Liver (tissue), 9 donors: ENCODE results near the gene LRRFIP2. TPM values are rescaled to one million over a fixed set of nuclear protein-coding genes. Genes with fewer than 3 reads are reported as not detected.

Source experiments
- DNase-seq: peaks from one replicate; pipeline ENCODE4 v3.0.0-alpha.2; 2017; ENCODE audit warnings: low spot score
- H3K27ac ChIP-seq, 2 donors: one replicate each; pipeline ENCODE4 v1.7.0; 2013; ENCODE audit warnings: inconsistent platforms in 2 of 2, low read length in 2 of 2, control low read depth in 1 of 2, low read depth in 1 of 2, mild to moderate bottlenecking in 1 of 2
- H3K27me3 ChIP-seq, 4 donors: one replicate each; pipeline versions ENCODE4 v1.6.1 to v1.7.0; 2013; ENCODE audit warnings: low read length in 3 of 4, inconsistent platforms in 1 of 4, mild to moderate bottlenecking in 1 of 4, moderate library complexity in 1 of 4; ENCODE audit not compliant: control insufficient read depth in 4 of 4, insufficient read depth in 4 of 4
- H3K36me3 ChIP-seq, 4 donors: one replicate each; pipeline versions ENCODE4 v1.6.1 to v1.7.0; 2013; ENCODE audit warnings: low read length in 3 of 4, mild to moderate bottlenecking in 3 of 4, low read depth in 1 of 4, moderate library complexity in 1 of 4; ENCODE audit not compliant: control insufficient read depth in 4 of 4, insufficient read depth in 3 of 4
- H3K4me1 ChIP-seq, 4 donors: one replicate each; pipeline versions ENCODE4 v1.6.1 to v1.7.0; 2013; ENCODE audit warnings: low read length in 3 of 4, mild to moderate bottlenecking in 3 of 4, moderate library complexity in 1 of 4; ENCODE audit not compliant: control insufficient read depth in 4 of 4, insufficient read depth in 4 of 4
- H3K4me3 ChIP-seq, 3 donors: one replicate each; pipeline versions ENCODE4 v1.6.1 to v1.7.0; 2013; ENCODE audit warnings: low read length in 3 of 3, control low read depth in 1 of 3, low read depth in 1 of 3, mild to moderate bottlenecking in 1 of 3
- H3K9ac ChIP-seq, 2 donors: one replicate each; pipeline ENCODE4 v1.7.0; 2013; ENCODE audit warnings: low read length in 2 of 2, mild to moderate bottlenecking in 2 of 2, moderate library complexity in 2 of 2, control low read depth in 1 of 2, low read depth in 1 of 2
- H3K9me3 ChIP-seq, 4 donors: one replicate each; pipeline versions ENCODE4 v1.6.1 to v1.7.0; 2013; ENCODE audit warnings: low read length in 3 of 4; ENCODE audit not compliant: control insufficient read depth in 4 of 4
- EGR1 ChIP-seq, 2 donors: IDR thresholded peaks; 2 replicates each; pipeline ENCODE4 v1.6.1; 2016 to 2018; ENCODE audit warnings: antibody characterized with exemption in 2 of 2, low read depth in 2 of 2
- FOXA1 ChIP-seq: IDR thresholded peaks from 2 replicates; pipeline ENCODE4 v1.6.1; 2016; ENCODE audit warnings: antibody characterized with exemption
- FOXA2 ChIP-seq: IDR thresholded peaks from 2 replicates; pipeline ENCODE4 v1.6.1; 2016; ENCODE audit warnings: antibody characterized with exemption
- GABPA ChIP-seq, 2 donors: IDR thresholded peaks in 1 of 2; conservative IDR thresholded peaks in 1 of 2; 2 replicates each; pipeline ENCODE4 v1.6.1; 2016; ENCODE audit warnings: antibody characterized with exemption in 2 of 2, mild to moderate bottlenecking in 1 of 2, moderate library complexity in 1 of 2
- HNF4A ChIP-seq, 2 donors: conservative IDR thresholded peaks; 2 replicates each; pipeline ENCODE4 v1.6.1; 2016; ENCODE audit warnings: antibody characterized with exemption in 2 of 2, mild to moderate bottlenecking in 2 of 2
- HNF4G ChIP-seq: IDR thresholded peaks from 2 replicates; pipeline ENCODE4 v1.6.1; 2016; ENCODE audit warnings: antibody characterized with exemption
- JUND ChIP-seq, 2 donors: IDR thresholded peaks; 2 replicates each; pipeline ENCODE4 v1.6.1; 2016; ENCODE audit warnings: antibody characterized with exemption in 2 of 2
- MAX ChIP-seq: IDR thresholded peaks from 2 replicates; pipeline ENCODE4 v1.6.1; 2016; ENCODE audit warnings: antibody characterized with exemption
- NR2F2 ChIP-seq: IDR thresholded peaks from 2 replicates; pipeline ENCODE4 v1.6.1; 2016; ENCODE audit warnings: antibody characterized with exemption
- RAD21 ChIP-seq, 2 donors: IDR thresholded peaks; 2 replicates each; pipeline ENCODE4 v1.6.1; 2016; ENCODE audit warnings: antibody characterized with exemption in 2 of 2, mild to moderate bottlenecking in 2 of 2
- RXRA ChIP-seq, 2 donors: IDR thresholded peaks; 2 replicates each; pipeline ENCODE4 v1.6.1; 2017 to 2018; ENCODE audit warnings: antibody characterized with exemption in 2 of 2, mild to moderate bottlenecking in 1 of 2
- SP1 ChIP-seq: IDR thresholded peaks from 2 replicates; pipeline ENCODE4 v1.6.1; 2018; ENCODE audit warnings: antibody characterized with exemption, mild to moderate bottlenecking
- TAF1 ChIP-seq: conservative IDR thresholded peaks from 2 replicates; pipeline ENCODE4 v1.6.1; 2016; ENCODE audit warnings: antibody characterized with exemption, mild to moderate bottlenecking
- YY1 ChIP-seq: IDR thresholded peaks from 2 replicates; pipeline ENCODE4 v1.6.1; 2016; ENCODE audit warnings: antibody characterized with exemption, mild to moderate bottlenecking
- WGBS: extraction: QIAGEN DNeasy Blood & Tissue Kit; methylation state at CpG from one replicate; pipeline ENCODE4 v1.1.7; 2013; 5-methylcytosine and 5-hydroxymethylcytosine counted together
- polyA plus RNA-seq, 2 donors: library from polyadenylated mRNA; stranded (reverse) in 1 of 2; unstranded in 1 of 2; fragments of 200-250 nt in 1 of 2; fragments of >200 nt in 1 of 2; fragmentation: Nextera tagmentation in 1 of 2; extraction: Ambion mirVana in 1 of 2; gene quantifications; one replicate each; pipeline versions ENCODE4 v1.2.1 to v1.2.3, GENCODE V29; 2013 to 2015
- total RNA-seq, 2 donors: library from RNA; depleted of rRNA; stranded (reverse); fragments of >200 nt; gene quantifications; one replicate each; pipeline ENCODE4 v1.2.3, GENCODE V29; 2014
- TF ChIP-seq, protein P1 (sequence below): IDR thresholded peaks from 2 replicates; pipeline ENCODE4 v1.6.1; 2016; ENCODE audit warnings: antibody characterized with exemption, mild to moderate bottlenecking
- TF ChIP-seq, protein P2 (sequence below): IDR thresholded peaks from 2 replicates; pipeline ENCODE4 v1.6.1; 2016; ENCODE audit warnings: antibody characterized with exemption
- TF ChIP-seq, protein P3 (sequence below): IDR thresholded peaks from 2 replicates; pipeline ENCODE4 v1.6.1; 2016; ENCODE audit warnings: antibody characterized with exemption
- donor health status: healthy.
- donor health status: healthy.
- donor health status: healthy.
- donor health status: healthy.
- donor health status: healthy.

Gene LRRFIP2
- total and polyA plus RNA-seq, 4 donors: 22.6 to 56.9 (median 39.8) TPM

GRCh38 chr3:37179144-37179967 lies 5.0 kb upstream of the LRRFIP2 start:
- H3K36me3 ChIP-seq: no peaks in the 10 kb centered on the region
- peaks cover 1 to 20% (median 11%) of the 10 kb centered on the region in 4 donors for H3K4me1 ChIP-seq
- TF ChIP-seq MAX (no peak), GABPA (IDR thresholded peaks at IDR 0.05 in 1 of 2, conservative IDR thresholded peaks at IDR 0.05 in 1 of 2) (no peak), HNF4G (no peak), JUND (IDR thresholded peaks at IDR 0.05) (no peak), HNF4A (conservative IDR thresholded peaks at IDR 0.05) (no peak), FOXA1 (no peak), TAF1 (no peak), NR2F2 (no peak), SP1 (no peak), EGR1 (IDR thresholded peaks at IDR 0.05; ENCODE audit: low read depth in 2 of 2) (no peak), FOXA2 (no peak), RAD21 (IDR thresholded peaks at IDR 0.05) (no peak), RXRA (IDR thresholded peaks at IDR 0.05) (no peak)
- TF ChIP-seq, protein P1, sequence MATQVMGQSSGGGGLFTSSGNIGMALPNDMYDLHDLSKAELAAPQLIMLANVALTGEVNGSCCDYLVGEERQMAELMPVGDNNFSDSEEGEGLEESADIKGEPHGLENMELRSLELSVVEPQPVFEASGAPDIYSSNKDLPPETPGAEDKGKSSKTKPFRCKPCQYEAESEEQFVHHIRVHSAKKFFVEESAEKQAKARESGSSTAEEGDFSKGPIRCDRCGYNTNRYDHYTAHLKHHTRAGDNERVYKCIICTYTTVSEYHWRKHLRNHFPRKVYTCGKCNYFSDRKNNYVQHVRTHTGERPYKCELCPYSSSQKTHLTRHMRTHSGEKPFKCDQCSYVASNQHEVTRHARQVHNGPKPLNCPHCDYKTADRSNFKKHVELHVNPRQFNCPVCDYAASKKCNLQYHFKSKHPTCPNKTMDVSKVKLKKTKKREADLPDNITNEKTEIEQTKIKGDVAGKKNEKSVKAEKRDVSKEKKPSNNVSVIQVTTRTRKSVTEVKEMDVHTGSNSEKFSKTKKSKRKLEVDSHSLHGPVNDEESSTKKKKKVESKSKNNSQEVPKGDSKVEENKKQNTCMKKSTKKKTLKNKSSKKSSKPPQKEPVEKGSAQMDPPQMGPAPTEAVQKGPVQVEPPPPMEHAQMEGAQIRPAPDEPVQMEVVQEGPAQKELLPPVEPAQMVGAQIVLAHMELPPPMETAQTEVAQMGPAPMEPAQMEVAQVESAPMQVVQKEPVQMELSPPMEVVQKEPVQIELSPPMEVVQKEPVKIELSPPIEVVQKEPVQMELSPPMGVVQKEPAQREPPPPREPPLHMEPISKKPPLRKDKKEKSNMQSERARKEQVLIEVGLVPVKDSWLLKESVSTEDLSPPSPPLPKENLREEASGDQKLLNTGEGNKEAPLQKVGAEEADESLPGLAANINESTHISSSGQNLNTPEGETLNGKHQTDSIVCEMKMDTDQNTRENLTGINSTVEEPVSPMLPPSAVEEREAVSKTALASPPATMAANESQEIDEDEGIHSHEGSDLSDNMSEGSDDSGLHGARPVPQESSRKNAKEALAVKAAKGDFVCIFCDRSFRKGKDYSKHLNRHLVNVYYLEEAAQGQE: no peak
- TF ChIP-seq, protein P2, sequence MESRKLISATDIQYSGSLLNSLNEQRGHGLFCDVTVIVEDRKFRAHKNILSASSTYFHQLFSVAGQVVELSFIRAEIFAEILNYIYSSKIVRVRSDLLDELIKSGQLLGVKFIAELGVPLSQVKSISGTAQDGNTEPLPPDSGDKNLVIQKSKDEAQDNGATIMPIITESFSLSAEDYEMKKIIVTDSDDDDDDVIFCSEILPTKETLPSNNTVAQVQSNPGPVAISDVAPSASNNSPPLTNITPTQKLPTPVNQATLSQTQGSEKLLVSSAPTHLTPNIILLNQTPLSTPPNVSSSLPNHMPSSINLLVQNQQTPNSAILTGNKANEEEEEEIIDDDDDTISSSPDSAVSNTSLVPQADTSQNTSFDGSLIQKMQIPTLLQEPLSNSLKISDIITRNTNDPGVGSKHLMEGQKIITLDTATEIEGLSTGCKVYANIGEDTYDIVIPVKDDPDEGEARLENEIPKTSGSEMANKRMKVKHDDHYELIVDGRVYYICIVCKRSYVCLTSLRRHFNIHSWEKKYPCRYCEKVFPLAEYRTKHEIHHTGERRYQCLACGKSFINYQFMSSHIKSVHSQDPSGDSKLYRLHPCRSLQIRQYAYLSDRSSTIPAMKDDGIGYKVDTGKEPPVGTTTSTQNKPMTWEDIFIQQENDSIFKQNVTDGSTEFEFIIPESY: no peak
- TF ChIP-seq, protein P3, sequence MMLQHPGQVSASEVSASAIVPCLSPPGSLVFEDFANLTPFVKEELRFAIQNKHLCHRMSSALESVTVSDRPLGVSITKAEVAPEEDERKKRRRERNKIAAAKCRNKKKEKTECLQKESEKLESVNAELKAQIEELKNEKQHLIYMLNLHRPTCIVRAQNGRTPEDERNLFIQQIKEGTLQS: no peak
- H3K27ac ChIP-seq: no peak overlapping the region
- no peak for DNase-seq
- H3K9ac ChIP-seq: no peak overlapping the region
- H3K27me3 ChIP-seq: no peaks in the 10 kb centered on the region
- H3K9me3 ChIP-seq: no peaks in the 10 kb centered on the region
- no peak overlapping the region for H3K4me3 ChIP-seq
- 90% methylated on average over 2 of the region's 2 CpGs for WGBS

DNA sequence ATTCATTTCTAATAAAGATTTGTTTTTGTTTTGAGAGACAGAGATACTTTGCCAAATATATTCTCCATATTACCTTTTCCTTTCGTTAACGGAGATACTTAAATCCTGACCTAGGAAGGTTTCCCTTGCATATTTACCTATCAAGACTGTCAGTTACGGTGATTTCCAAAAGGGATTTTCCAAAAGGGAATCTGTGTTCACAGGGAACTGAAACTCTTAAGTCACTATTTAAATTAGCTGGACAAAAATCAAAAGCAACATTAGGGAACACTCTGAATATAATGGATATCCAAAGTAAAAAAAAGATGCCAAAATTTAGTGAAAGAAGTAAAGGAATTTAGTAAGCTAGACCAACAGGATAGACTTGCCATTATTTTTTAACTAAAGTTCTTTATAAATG lies 576 bp downstream of the LRRFIP2 start:
- TF ChIP-seq YY1 (no peak), RXRA (IDR thresholded peaks at IDR 0.05) (no peak), RAD21 (IDR thresholded peaks at IDR 0.05) (peak in 1 of 2 donors; percentile 37), MAX (no peak), NR2F2 (no peak), FOXA2 (peak; percentile 27), FOXA1 (no peak), JUND (IDR thresholded peaks at IDR 0.05) (no peak)
- TF ChIP-seq, protein P3: no peak
- Histone ChIP-seq H3K4me1 (peaks cover 3 to 24% (median 19%) of the 10 kb centered on the region in 4 donors), H3K36me3 (peaks cover 0 to 12% (median 2%) of the 10 kb centered on the region in 4 donors), H3K4me3 (peak overlapping the region; percentile 18 to 23 (median 21)), H3K27ac (peak overlapping the region; percentile 96 to 97), H3K9ac (peak overlapping the region; percentile 96 to 97), H3K27me3 (no peaks in the 10 kb centered on the region), H3K9me3 (no peaks in the 10 kb centered on the region)
- no peak for DNase-seq
- 15% methylated on average over 3 of the region's 3 CpGs for WGBS
